ENCODE results near the gene ZNF407.

DNA sequence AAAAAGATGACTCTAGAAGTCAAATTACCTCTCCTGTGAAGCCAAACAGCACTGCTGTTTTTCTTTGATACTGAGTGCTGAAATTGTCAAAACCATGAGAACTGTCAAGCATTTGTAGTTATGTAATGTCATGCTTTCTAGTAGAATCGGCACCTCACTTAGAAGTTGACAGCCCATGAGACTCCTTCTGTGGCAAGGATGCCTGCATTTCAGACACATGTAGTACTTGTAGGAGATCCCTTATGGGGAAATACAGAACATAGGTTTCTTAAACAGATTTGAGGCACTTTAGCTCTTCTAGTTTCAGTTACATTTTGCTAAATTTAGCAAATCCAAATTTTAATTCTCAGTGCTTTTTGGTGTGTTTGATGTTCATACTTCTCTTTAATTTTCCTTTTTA, 15.7 kb downstream of the ZNF407 start:
- no peak for TF ChIP-seq EZH2 (IDR thresholded peaks at IDR 0.05; ENCODE audit: borderline replicate concordance, low read depth, low read length, severe bottlenecking)
- TF ChIP-seq, protein P1, sequence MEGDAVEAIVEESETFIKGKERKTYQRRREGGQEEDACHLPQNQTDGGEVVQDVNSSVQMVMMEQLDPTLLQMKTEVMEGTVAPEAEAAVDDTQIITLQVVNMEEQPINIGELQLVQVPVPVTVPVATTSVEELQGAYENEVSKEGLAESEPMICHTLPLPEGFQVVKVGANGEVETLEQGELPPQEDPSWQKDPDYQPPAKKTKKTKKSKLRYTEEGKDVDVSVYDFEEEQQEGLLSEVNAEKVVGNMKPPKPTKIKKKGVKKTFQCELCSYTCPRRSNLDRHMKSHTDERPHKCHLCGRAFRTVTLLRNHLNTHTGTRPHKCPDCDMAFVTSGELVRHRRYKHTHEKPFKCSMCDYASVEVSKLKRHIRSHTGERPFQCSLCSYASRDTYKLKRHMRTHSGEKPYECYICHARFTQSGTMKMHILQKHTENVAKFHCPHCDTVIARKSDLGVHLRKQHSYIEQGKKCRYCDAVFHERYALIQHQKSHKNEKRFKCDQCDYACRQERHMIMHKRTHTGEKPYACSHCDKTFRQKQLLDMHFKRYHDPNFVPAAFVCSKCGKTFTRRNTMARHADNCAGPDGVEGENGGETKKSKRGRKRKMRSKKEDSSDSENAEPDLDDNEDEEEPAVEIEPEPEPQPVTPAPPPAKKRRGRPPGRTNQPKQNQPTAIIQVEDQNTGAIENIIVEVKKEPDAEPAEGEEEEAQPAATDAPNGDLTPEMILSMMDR (IDR thresholded peaks at IDR 0.05; ENCODE audit: borderline replicate concordance, extremely low read depth, low read length, poor library complexity, severe bottlenecking): no peak

Data from DND-41 (cell line).